ENCODE data around the gene RAI1. TPM values are rescaled to one million over a fixed set of nuclear protein-coding genes. Genes with fewer than 3 reads are reported as not detected.

RAI1 gene
- total and polyA plus RNA-seq, 2 of the 13 experiments (the other 11 are each of a cell fraction or from before 2014, with no cell fraction given): 3.4 to 5.2 TPM

- BruUV-seq (replicated peaks): no TSS peak
- peaks cover 68% of the 10 kb centered on the region for H3K79me2 ChIP-seq (ENCODE audit: insufficient read depth, low read length)
- no peak overlapping the region for H3K4me2 ChIP-seq (ENCODE audit: low read depth, low read length)
- no peaks in the 10 kb centered on the region for H3K27me3 ChIP-seq (ENCODE audit: control insufficient read depth in 1 of 2, insufficient read depth in 2 of 2, low read length in 2 of 2)
- intact Hi-C loops (cut with micrococcal nuclease; ENCODE audit: unreplicated experiment): loop anchor here (10.0 kb wide), 1 partner anchor 141 kb away; no protein-coding TSS in a partner anchor
- 0 out of 5 replicates have a peak, but pooled peaks cover 0 to under 1% of the 10 kb centered on the region in 2 experiments for H3K36me3 ChIP-seq (replicated peaks in 1 of 2; ENCODE audit: control insufficient read depth in 1 of 2, insufficient read depth in 2 of 2, low read length in 2 of 2)
- in situ Hi-C loops (cut with HindIII; ENCODE audit: extremely low pct_ligation_motif_present, low pct_unique_long_range_greater_than_20kb): no loop called here
- 57% methylated on average over 6 of the region's 7 CpGs for WGBS (ENCODE audit: low lambda C conversion rate)
- H3K27ac ChIP-seq (ENCODE audit: extremely low read length, insufficient read depth, low read length): no peak overlapping the region
- no peak overlapping the region for H2AFZ ChIP-seq (ENCODE audit: low read length)
- ATAC-seq (peak; percentile 18), FAIRE-seq (peak; percentile 42), DNase-seq (ENCODE audit: low spot score) (peak; percentile 61)
- H4K20me1 ChIP-seq (ENCODE audit: insufficient read depth, low read length): peaks cover 7% of the 10 kb centered on the region; the same call in 1 of the 2 replicates
- no peak overlapping the region for H3K9ac ChIP-seq (ENCODE audit: insufficient read depth, low read depth, low read length)
- no peaks in the 10 kb centered on the region for H3K9me3 ChIP-seq (ENCODE audit: low read length)
- CTCF ChIA-PET (ENCODE audit: low intra/inter-chr PET ratio, low total read pairs): no interaction called here
- POLR2A ChIA-PET: interaction anchor here (1.0 to 1.2 kb wide), 2 partner anchors 20 to 123 kb away, joined by 3 read pairs; partner anchors contain the start of gene SREBF1
- H3K4me1 ChIP-seq (ENCODE audit: insufficient read depth, low read length): peaks cover 94% of the 10 kb centered on the region
- no peak overlapping the region for H3K4me3 ChIP-seq (replicated peaks in 1 of 3; ENCODE audit: insufficient read depth in 1 of 3, low read depth in 2 of 3, low read length in 3 of 3)
- TF ChIP-seq, protein P1, sequence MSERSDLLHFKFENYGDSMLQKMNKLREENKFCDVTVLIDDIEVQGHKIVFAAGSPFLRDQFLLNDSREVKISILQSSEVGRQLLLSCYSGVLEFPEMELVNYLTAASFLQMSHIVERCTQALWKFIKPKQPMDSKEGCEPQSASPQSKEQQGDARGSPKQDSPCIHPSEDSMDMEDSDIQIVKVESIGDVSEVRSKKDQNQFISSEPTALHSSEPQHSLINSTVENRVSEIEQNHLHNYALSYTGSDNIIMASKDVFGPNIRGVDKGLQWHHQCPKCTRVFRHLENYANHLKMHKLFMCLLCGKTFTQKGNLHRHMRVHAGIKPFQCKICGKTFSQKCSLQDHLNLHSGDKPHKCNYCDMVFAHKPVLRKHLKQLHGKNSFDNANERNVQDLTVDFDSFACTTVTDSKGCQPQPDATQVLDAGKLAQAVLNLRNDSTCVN (CRISPR knock-in tag; IDR thresholded peaks at IDR 0.05; ENCODE audit: borderline replicate concordance): 0 out of 2 replicates have a peak, but pooled peaks have one; percentile 53
- TF ChIP-seq PATZ1 (CRISPR knock-in tag; IDR thresholded peaks at IDR 0.05) (peak; percentile 57), SALL1 (CRISPR knock-in tag; IDR thresholded peaks at IDR 0.05) (0 out of 2 replicates have a peak, but pooled peaks have one; percentile 19), ZNF605 (CRISPR knock-in tag; IDR thresholded peaks at IDR 0.05) (no peak), ZNF431 (CRISPR knock-in tag; IDR thresholded peaks at IDR 0.05; ENCODE audit: borderline replicate concordance, low read depth) (no peak), HNF4A (CRISPR knock-in tag; IDR thresholded peaks at IDR 0.05) (peak; percentile 40; the same call in 1 of the 2 replicates), ELF4 (CRISPR knock-in tag; IDR thresholded peaks at IDR 0.05; ENCODE audit: borderline replicate concordance) (no peak), ZMYM3 (CRISPR knock-in tag; IDR thresholded peaks at IDR 0.05) (peak; percentile 58; the same call in 1 of the 2 replicates), ZNF142 (CRISPR knock-in tag; IDR thresholded peaks at IDR 0.05) (0 out of 2 replicates have a peak, but pooled peaks have one; percentile 48), ZBTB38 (CRISPR knock-in tag; IDR thresholded peaks at IDR 0.05) (peak; percentile 86; the same call in 1 of the 2 replicates)
- TF ChIP-seq, protein P2, sequence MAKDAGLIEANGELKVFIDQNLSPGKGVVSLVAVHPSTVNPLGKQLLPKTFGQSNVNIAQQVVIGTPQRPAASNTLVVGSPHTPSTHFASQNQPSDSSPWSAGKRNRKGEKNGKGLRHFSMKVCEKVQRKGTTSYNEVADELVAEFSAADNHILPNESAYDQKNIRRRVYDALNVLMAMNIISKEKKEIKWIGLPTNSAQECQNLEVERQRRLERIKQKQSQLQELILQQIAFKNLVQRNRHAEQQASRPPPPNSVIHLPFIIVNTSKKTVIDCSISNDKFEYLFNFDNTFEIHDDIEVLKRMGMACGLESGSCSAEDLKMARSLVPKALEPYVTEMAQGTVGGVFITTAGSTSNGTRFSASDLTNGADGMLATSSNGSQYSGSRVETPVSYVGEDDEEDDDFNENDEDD (CRISPR knock-in tag; IDR thresholded peaks at IDR 0.05; ENCODE audit: borderline replicate concordance): 0 out of 2 replicates have a peak, but pooled peaks have one; percentile 40
- TF ChIP-seq, protein P3, sequence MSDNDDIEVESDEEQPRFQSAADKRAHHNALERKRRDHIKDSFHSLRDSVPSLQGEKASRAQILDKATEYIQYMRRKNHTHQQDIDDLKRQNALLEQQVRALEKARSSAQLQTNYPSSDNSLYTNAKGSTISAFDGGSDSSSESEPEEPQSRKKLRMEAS (IDR thresholded peaks at IDR 0.05): 0 out of 2 replicates have a peak, but pooled peaks have one; percentile 22
These were observed 32.6 kb downstream of the RAI1 start for GRCh38 chr17:17713839-17714238.

Measured in HepG2 (cell line).